Measurements from ENCODE around the gene GBP7. TPM values are rescaled to one million over a fixed set of nuclear protein-coding genes. Genes with fewer than 3 reads are reported as not detected.

Gene GBP7
- total RNA-seq, 1 donor from 2014 or later, result not detected

DNA sequence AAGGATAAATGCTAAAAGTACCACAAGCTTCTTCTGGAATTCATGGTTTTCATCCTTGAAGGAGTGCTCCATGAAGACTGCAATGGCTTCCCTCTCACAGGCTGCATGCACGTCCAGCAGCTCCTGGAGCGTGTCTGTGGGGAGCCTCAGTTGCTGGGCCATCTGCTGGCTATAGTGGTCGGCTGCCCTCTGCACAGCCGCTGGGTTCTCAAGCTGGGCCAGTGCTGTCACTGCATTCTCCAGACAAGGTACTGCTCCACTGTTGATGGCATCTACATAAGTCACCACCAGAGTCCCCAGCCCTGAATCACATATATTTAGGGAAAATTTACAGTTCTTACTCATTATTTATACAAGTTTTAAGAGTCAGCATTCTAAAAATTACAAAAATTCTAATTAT lies 14.2 kb upstream of the GBP7 start:
- H3K4me3 Mint-ChIP-seq (ENCODE audit: unreplicated experiment), result no peak overlapping the region

GRCh38 chr1:89179343-89179742 lies 3.5 kb upstream of the GBP7 start:
- H3K9ac ChIP-seq (ENCODE audit: low read length), result no peak overlapping the region
- H3K27ac ChIP-seq (ENCODE audit: low read depth, low read length), result no peak overlapping the region
- no peak overlapping the region for H3K4me3 ChIP-seq (ENCODE audit: insufficient read depth, low read depth, low read length)
- no peak overlapping the region for H3K4me2 ChIP-seq (ENCODE audit: low read length)
- no peaks in the 10 kb centered on the region for H3K4me1 ChIP-seq (ENCODE audit: insufficient read depth, low read length)
- no peaks in the 10 kb centered on the region for H3K27me3 ChIP-seq (ENCODE audit: insufficient read depth, low read length)
- no peaks in the 10 kb centered on the region for H3K9me3 ChIP-seq (ENCODE audit: insufficient read depth, low read depth, low read length)
- DNase-seq (ENCODE audit: low read depth), result no peak
- TF ChIP-seq, protein P1, sequence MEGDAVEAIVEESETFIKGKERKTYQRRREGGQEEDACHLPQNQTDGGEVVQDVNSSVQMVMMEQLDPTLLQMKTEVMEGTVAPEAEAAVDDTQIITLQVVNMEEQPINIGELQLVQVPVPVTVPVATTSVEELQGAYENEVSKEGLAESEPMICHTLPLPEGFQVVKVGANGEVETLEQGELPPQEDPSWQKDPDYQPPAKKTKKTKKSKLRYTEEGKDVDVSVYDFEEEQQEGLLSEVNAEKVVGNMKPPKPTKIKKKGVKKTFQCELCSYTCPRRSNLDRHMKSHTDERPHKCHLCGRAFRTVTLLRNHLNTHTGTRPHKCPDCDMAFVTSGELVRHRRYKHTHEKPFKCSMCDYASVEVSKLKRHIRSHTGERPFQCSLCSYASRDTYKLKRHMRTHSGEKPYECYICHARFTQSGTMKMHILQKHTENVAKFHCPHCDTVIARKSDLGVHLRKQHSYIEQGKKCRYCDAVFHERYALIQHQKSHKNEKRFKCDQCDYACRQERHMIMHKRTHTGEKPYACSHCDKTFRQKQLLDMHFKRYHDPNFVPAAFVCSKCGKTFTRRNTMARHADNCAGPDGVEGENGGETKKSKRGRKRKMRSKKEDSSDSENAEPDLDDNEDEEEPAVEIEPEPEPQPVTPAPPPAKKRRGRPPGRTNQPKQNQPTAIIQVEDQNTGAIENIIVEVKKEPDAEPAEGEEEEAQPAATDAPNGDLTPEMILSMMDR (IDR thresholded peaks at IDR 0.05; ENCODE audit: insufficient read depth, low read depth, low read length), result no peak
- TF ChIP-seq EZH2 (IDR thresholded peaks at IDR 0.05; ENCODE audit: insufficient read depth, low read length), result no peak
- H4K20me1 ChIP-seq (ENCODE audit: insufficient read depth, low read length), result no peaks in the 10 kb centered on the region
- H3K27ac Mint-ChIP-seq (ENCODE audit: unreplicated experiment), result no peak overlapping the region
- no peaks in the 10 kb centered on the region for H3K36me3 ChIP-seq (ENCODE audit: insufficient read depth, low read length)
- FAIRE-seq, result no peak
- H3K36me3 Mint-ChIP-seq (ENCODE audit: low read depth, unreplicated experiment), result no peaks in the 10 kb centered on the region
- H3K27me3 Mint-ChIP-seq (ENCODE audit: low read depth, unreplicated experiment), result no peaks in the 10 kb centered on the region
- H3K79me2 ChIP-seq (ENCODE audit: insufficient read depth, low read length), result no peaks in the 10 kb centered on the region
- no peak overlapping the region for H2AFZ ChIP-seq (ENCODE audit: low read depth, low read length)
- no peaks in the 10 kb centered on the region for H3K4me1 Mint-ChIP-seq (ENCODE audit: low read depth, unreplicated experiment)
- H3K4me3 Mint-ChIP-seq (ENCODE audit: unreplicated experiment), result no peak overlapping the region
- H3K9me3 Mint-ChIP-seq (ENCODE audit: unreplicated experiment), result no peaks in the 10 kb centered on the region

More for the DNA sequence above, 14.2 kb upstream of the GBP7 start:
- Mint-ChIP-seq H3K27ac (ENCODE audit: unreplicated experiment) (no peak overlapping the region), H3K36me3 (ENCODE audit: low read depth, unreplicated experiment) (no peaks in the 10 kb centered on the region), H3K4me1 (ENCODE audit: low read depth, unreplicated experiment) (no peaks in the 10 kb centered on the region), H3K9me3 (ENCODE audit: unreplicated experiment) (no peaks in the 10 kb centered on the region), H3K27me3 (ENCODE audit: low read depth, unreplicated experiment) (peaks cover 2% of the 10 kb centered on the region)
- H3K4me1 ChIP-seq (ENCODE audit: insufficient read depth, low read length), result no peaks in the 10 kb centered on the region
- no peak overlapping the region for H3K4me3 ChIP-seq (ENCODE audit: insufficient read depth, low read depth, low read length)
- no peak overlapping the region for H3K4me2 ChIP-seq (ENCODE audit: low read length)
- no peaks in the 10 kb centered on the region for H3K36me3 ChIP-seq (ENCODE audit: insufficient read depth, low read length)
- no peak overlapping the region for H3K27ac ChIP-seq (ENCODE audit: low read depth, low read length)
- H3K9me3 ChIP-seq (ENCODE audit: insufficient read depth, low read depth, low read length), result no peaks in the 10 kb centered on the region
- no peak for TF ChIP-seq EZH2 (IDR thresholded peaks at IDR 0.05; ENCODE audit: insufficient read depth, low read length)
- TF ChIP-seq, protein P1 (IDR thresholded peaks at IDR 0.05; ENCODE audit: insufficient read depth, low read depth, low read length), result no peak
- no peaks in the 10 kb centered on the region for H3K27me3 ChIP-seq (ENCODE audit: insufficient read depth, low read length)
- DNase-seq (ENCODE audit: low read depth) (no peak), FAIRE-seq (no peak)
- no peaks in the 10 kb centered on the region for H4K20me1 ChIP-seq (ENCODE audit: insufficient read depth, low read length)
- no peaks in the 10 kb centered on the region for H3K79me2 ChIP-seq (ENCODE audit: insufficient read depth, low read length)
- H2AFZ ChIP-seq (ENCODE audit: low read depth, low read length), result no peak overlapping the region
- H3K9ac ChIP-seq (ENCODE audit: low read length), result no peak overlapping the region

DNA sequence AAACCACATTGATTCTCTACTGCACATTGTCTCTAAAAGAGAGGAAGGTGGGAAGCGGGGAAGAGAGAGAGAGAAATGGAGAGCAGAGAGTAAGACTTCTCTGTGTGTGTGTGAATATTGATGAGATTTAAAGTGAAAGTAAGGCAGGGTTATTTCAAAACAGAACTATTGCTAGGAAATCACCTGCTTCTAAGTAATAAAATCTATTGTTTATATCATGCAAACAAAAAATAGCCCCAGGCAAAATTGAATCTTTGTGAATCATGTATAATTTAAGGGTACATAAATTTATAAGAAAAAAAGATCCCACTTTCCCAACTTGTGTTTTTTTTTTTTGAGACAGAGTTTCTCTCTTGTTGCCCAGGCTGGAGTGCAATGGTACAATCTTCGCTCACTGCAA lies 1.2 kb upstream of the GBP7 start:
- Mint-ChIP-seq H3K9me3 (ENCODE audit: unreplicated experiment) (no peaks in the 10 kb centered on the region), H3K27ac (ENCODE audit: unreplicated experiment) (no peak overlapping the region), H3K36me3 (ENCODE audit: low read depth, unreplicated experiment) (no peaks in the 10 kb centered on the region)

More for the DNA sequence above, 1.2 kb upstream of the GBP7 start:
- TF ChIP-seq EZH2 (IDR thresholded peaks at IDR 0.05; ENCODE audit: insufficient read depth, low read length), result no peak
- TF ChIP-seq, protein P1 (IDR thresholded peaks at IDR 0.05; ENCODE audit: insufficient read depth, low read depth, low read length), result no peak
- no peak overlapping the region for H3K9ac ChIP-seq (ENCODE audit: low read length)
- H2AFZ ChIP-seq (ENCODE audit: low read depth, low read length), result no peak overlapping the region
- H4K20me1 ChIP-seq (ENCODE audit: insufficient read depth, low read length), result no peaks in the 10 kb centered on the region
- DNase-seq (ENCODE audit: low read depth) (no peak), FAIRE-seq (no peak)
- no peaks in the 10 kb centered on the region for H3K4me1 ChIP-seq (ENCODE audit: insufficient read depth, low read length)
- no peak overlapping the region for H3K27ac ChIP-seq (ENCODE audit: low read depth, low read length)
- H3K79me2 ChIP-seq (ENCODE audit: insufficient read depth, low read length), result no peaks in the 10 kb centered on the region
- H3K4me3 Mint-ChIP-seq (ENCODE audit: unreplicated experiment), result no peak overlapping the region
- no peak overlapping the region for H3K4me2 ChIP-seq (ENCODE audit: low read length)
- H3K4me3 ChIP-seq (ENCODE audit: insufficient read depth, low read depth, low read length), result no peak overlapping the region
- H3K27me3 Mint-ChIP-seq (ENCODE audit: low read depth, unreplicated experiment), result no peaks in the 10 kb centered on the region
- H3K9me3 ChIP-seq (ENCODE audit: insufficient read depth, low read depth, low read length), result no peaks in the 10 kb centered on the region
- no peaks in the 10 kb centered on the region for H3K36me3 ChIP-seq (ENCODE audit: insufficient read depth, low read length)
- H3K4me1 Mint-ChIP-seq (ENCODE audit: low read depth, unreplicated experiment), result no peaks in the 10 kb centered on the region
- H3K27me3 ChIP-seq (ENCODE audit: insufficient read depth, low read length), result no peaks in the 10 kb centered on the region

Data from astrocyte (in vitro differentiated cells and primary cell).